GM13976 (cell line): Measurements from ENCODE around the gene MGLL.
"Not testable (repeated sequence)": the region's sequence is repeated elsewhere in the genome, so short reads cannot be mapped to it uniquely, and the experiment has no call there.

ENCODE experiments used
- DNase-seq: peaks from one replicate; pipeline ENCODE4 v3.0.0; 2012; ENCODE audit warnings: low spot score
- in situ Hi-C: fragments of 300-500 bp; cut with MboI; formaldehyde crosslinking; loops from one replicate; pipeline ENCODE4 v1.12.0; 2022; ENCODE audit warnings: low sequenced_read_pairs, mixed read lengths, inconsistent platforms; ENCODE audit not compliant: unreplicated experiment
- TF ChIP-seq, protein P1 (sequence below): IDR thresholded peaks from 2 replicates; pipeline ENCODE4 v1.5.1; 2012; ENCODE audit warnings: borderline replicate concordance, mild to moderate bottlenecking; ENCODE audit not compliant: insufficient read depth; ENCODE audit errors: extremely low read depth, missing control alignments, control extremely low read depth

MGLL gene

GRCh38 chr3:127658234-127658633 lies 164.1 kb downstream of the MGLL start:
- no peak for DNase-seq
- in situ Hi-C loops, result no loop called here
- TF ChIP-seq, protein P1, sequence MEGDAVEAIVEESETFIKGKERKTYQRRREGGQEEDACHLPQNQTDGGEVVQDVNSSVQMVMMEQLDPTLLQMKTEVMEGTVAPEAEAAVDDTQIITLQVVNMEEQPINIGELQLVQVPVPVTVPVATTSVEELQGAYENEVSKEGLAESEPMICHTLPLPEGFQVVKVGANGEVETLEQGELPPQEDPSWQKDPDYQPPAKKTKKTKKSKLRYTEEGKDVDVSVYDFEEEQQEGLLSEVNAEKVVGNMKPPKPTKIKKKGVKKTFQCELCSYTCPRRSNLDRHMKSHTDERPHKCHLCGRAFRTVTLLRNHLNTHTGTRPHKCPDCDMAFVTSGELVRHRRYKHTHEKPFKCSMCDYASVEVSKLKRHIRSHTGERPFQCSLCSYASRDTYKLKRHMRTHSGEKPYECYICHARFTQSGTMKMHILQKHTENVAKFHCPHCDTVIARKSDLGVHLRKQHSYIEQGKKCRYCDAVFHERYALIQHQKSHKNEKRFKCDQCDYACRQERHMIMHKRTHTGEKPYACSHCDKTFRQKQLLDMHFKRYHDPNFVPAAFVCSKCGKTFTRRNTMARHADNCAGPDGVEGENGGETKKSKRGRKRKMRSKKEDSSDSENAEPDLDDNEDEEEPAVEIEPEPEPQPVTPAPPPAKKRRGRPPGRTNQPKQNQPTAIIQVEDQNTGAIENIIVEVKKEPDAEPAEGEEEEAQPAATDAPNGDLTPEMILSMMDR, result no peak

GRCh38 chr3:127656906-127657305 lies 165.4 kb downstream of the MGLL start:
- in situ Hi-C loops, result no loop called here
- no peak for DNase-seq
- TF ChIP-seq, protein P1, result no peak

GRCh38 chr3:127655641-127656040 lies 166.7 kb downstream of the MGLL start:
- TF ChIP-seq, protein P1, result no peak
- in situ Hi-C loops, result no loop called here
- DNase-seq, result no peak

- in situ Hi-C loops, DNase-seq: not testable (repeated sequence)
These were observed 167.3 kb downstream of the MGLL start for GRCh38 chr3:127654993-127655392.

DNA sequence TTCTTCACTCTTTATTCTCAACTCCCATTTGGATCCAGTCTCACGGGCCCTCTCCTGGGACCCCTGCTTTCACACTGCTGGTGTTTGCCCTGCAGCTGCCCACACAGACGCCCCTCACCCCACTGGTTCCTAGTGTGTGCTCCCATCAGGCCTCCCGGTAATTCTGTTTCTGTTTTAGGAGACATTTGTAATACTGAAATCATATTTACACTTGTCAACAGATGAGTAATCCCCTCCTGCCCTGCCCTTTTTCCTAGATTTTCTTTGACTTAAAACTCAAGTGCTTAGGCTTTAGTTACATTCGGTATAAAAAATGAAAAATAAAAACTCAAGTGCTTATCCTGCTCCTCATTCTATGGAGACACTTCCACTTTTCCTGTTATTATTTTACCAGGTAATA lies 167.9 kb downstream of the MGLL start:
- in situ Hi-C loops, result no loop called here
- no peak for DNase-seq
- TF ChIP-seq, protein P1, result no peak

- DNase-seq, result peak; percentile 78
- in situ Hi-C loops, result no loop called here
- TF ChIP-seq, protein P1, result peak; percentile 72
These were observed 169.9 kb downstream of the MGLL start for GRCh38 chr3:127652246-127652995.

GRCh38 chr3:127651516-127652172 lies 170.7 kb downstream of the MGLL start:
- no peak for DNase-seq
- TF ChIP-seq, protein P1, result no peak
- in situ Hi-C loops, result no loop called here
